Suppressor macrophage treated with lipopolysaccharide for 4 hours (primary cell): Measurements from ENCODE around the gene ADGRG7.
A peak's percentile ranks its signal among the peaks of the same experiment; 100 is the strongest.

ENCODE experiments used
- DNase-seq: peaks from one replicate; pipeline ENCODE4 v3.0.0-alpha.2; 2020

ADGRG7 gene

DNA sequence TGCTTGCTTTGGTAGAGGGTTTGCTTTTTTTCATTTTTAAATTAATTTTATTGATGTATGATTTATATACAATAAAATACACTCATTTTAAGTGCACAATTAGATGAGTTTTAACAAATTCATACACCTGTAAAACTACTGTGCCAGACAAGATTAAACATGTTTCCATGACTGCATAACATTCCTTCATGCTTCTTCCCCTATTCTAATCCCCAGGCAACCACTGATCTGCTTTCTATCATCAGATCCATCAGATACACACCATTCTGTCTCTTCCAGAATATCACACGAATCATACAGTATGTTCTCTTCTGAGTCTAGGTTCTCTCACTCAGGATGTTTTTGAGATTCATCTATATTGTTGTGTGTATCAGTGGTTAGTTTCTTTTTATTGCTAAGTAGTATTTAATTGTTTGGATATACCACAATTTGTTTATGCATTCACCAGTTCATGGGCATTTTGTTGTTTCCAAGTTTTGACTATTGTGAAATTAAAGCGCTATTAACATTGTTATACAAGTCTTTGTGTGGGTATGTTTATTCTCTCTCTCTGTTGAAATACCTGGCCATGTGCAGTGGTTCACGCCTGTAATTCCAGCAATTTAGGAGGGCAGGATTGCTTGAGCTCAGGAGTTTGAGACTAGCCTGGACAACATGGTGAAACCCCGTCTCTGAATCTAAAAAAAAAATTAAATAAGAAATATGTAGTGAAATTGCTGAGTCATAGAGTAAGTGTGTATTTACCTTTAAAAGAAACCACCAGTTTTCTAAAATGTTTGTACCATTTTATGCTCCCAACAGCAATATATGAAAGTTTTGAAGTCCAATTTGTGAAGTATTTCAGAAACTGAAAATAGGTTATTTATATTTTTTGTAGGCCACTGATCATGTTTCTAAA lies 92.9 kb downstream of the ADGRG7 start:
- no peak for DNase-seq

DNA sequence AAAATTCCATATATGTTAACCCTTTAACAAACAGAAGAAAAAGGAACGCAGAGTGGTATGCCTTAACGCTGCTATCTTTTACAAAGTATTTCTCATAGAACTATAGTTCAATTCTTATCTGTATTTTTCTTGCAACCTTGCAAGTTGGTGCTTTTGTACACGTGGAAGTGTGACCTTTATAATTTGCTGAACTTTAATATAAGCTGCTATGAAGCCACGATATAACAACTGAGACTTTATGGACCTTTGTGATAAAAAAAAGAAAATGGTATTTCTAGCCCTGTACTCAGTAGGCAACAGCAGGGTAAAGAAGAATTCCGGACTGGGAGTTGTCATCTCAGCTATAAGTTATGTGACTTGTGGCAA lies 93.6 kb downstream of the ADGRG7 start:
- no peak for DNase-seq

DNA sequence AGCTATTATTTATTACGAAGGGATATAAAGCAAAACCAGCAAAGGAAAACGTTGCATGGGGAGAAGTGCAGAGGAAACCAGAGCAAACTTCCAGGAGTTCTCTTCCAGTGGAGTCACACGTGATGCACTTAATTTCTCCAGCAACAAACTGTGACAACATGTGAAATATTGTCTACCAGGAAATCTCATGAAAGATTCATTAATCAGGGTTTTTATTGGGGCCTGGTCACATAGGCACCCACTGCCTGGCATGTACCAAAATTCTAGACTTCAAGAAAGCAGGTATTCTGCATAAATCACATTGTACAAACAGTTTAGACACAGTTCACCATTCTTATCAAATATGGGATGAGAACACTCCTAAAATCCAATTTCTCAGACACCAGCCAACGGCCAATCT lies 94.5 kb downstream of the ADGRG7 start:
- DNase-seq, result no peak

DNA sequence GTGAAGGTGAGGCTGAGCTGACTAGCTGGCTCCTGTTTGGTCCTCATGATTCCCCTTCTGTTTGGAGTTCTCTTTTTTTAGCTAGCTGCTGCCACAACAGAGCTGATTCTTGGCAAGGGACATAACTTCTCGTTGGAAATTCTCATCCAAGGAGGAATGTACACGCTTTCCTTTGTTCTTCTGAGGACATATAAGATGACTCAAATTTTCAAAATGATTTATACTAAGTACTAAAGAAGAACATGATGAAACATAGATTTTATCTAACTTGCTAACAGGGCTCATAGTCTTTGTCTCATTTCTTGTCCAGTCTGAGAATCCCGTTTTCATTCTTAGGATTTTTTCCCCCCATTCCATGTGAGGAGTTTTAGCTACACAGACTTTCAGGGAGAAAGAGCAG lies 97.0 kb downstream of the ADGRG7 start:
- DNase-seq, result no peak

DNA sequence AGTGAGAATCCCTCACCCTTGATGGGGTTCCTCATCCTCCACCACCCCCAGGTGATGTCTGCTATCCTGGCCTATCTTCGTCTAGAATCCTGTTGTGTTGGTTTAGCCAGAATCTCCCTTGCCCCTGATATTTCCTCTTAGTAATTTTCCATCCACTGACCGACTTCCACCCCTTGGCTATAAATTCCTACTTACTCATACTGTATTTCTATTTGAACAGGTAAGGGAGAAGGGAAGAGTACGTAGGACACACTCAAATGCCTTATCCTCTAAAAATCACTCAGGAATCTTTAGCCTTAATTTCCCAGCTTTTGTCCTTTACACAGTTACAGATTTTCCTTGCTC lies 99.2 kb downstream of the ADGRG7 start:
- DNase-seq, result no peak

- peak; percentile 100 for DNase-seq
Measured at GRCh38 chr3:100708989-100709841, 99.8 kb downstream of the ADGRG7 start, which contains the start of gene TFG. Gene TFG (plus strand): TSS chr3:100709494. CDS start chr3:100713686, 4,192 bp downstream.

GRCh38 chr3:100709842-100710260 lies 100.5 kb downstream of the ADGRG7 start:
- peak; percentile 27 for DNase-seq

- peak; percentile 86 for DNase-seq
Measured at GRCh38 chr3:100710261-100710968, 101.0 kb downstream of the ADGRG7 start.

DNA sequence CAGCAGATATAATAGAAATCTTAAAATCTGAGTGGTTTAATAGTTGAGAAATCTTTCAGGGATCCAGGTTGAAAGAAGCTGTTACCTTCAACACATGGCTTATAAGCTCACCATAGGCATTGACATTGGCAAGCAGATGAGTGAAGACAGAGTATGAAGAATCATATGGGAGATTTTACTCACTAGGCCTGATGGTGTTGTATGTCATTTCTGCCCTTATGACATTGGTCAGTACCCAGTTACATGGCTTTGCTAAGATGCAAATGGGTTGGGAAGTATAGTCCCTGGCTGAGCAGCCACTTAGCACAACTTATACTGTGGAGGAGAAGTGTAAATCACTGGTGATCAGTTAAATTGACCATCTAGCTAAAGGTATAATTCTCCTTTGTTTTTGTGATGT lies 105.8 kb downstream of the ADGRG7 start:
- no peak for DNase-seq

- no peak for DNase-seq
Measured at GRCh38 chr3:100717063-100717462, 107.7 kb downstream of the ADGRG7 start.

GRCh38 chr3:100717637-100718487 lies 108.5 kb downstream of the ADGRG7 start:
- no peak for DNase-seq

DNA sequence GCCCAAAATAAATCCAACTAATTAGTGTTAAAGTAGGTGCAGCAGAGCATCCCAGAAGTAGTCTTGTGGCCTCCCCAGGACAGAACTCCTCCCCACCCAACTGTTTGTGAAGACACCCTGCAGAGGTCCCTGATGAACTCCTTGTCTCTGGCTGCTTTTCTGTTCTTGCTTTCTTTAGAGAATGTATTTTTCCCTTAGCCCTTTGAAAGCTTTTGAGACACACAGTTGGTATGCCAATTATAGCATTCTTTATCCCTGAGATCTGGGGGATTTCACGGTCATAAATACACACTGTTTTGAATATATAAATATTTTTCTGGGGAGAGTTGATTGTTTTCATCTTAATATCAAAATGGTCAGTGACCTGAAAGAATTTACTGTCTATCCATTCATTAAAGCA lies 109.7 kb downstream of the ADGRG7 start:
- no peak for DNase-seq

GRCh38 chr3:100720426-100720825 lies 111.0 kb downstream of the ADGRG7 start:
- no peak for DNase-seq

GRCh38 chr3:100725935-100726513 lies 116.6 kb downstream of the ADGRG7 start:
- DNase-seq, result no peak

- DNase-seq, result no peak
Measured at GRCh38 chr3:100726706-100727105, 117.3 kb downstream of the ADGRG7 start.

DNA sequence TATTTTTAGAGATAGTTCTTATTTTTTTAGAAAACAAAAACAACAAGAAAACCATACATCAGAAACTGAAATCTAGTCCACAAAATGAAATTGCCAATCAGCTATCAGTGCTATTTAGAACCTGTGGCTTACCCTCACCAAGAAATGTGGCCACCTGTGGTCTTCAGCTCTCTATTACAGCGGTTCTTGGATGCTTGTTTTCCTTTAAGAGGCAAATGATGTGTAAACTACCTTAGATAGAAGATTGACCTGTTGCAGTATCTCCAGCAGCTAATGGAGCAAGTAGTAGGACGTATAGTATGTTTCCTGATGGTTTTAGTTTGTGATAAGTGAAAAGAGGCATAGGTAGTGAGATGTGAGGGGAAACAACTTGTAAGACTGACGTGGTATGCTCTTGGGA lies 121.1 kb downstream of the ADGRG7 start:
- no peak for DNase-seq

GRCh38 chr3:100732435-100732834 lies 123.0 kb downstream of the ADGRG7 start:
- no peak for DNase-seq

DNA sequence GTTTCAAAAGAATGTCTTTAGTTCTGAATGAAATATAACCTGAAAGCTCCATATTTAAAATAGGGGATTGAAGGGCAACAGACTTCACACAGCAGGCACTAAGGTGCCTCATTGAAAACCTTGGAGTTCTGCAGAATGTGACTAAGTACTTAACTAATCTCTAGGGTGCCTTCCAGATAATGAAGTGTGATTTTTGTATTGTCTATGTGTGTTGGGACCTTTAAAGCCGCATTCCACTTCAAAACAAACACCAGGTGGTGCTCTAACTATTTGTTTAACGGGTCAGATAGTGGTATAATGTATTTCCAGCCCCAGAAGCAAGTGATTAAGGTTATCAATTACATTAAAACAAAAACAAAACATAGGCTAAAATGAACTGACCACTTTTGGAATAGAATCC lies 127.9 kb downstream of the ADGRG7 start:
- peak; percentile 20 for DNase-seq

DNA sequence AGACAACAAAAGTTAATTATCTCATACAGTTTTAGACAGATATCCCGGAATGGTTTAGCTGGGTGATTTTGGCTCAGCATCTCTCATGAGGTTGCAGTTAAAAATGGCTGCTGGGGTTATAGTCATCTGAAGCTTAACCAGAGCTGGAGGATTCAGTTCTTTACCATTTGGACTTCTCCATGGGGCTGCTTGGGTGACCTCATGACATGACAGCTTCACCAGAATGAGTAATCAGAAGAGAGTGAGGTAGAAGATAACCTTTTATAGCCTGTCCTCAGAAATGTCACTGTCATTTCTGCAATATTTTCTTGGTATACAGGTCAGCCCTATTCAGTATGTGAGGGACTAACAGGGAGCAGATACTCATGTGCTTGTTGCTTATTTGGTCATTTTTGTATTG lies 130.8 kb downstream of the ADGRG7 start:
- peak; percentile 44 for DNase-seq

DNA sequence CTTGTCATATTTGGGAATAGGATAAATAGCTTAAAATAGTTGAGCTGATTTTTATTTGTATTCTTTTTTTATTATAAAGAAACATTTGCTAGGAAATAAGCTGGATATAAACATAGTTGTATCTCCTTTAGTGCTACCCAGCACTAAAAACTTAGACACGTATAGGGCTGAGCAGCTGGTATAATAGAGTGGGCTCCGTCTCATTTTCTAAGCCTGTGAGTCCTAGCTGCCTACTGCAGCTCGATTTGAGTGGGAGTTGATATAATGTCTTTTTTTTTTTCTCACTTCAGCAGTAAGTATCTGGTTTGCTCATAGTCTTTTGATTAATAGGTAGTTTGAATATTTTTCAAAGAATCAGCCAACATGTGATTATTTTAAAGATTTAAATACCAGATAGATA lies 134.1 kb downstream of the ADGRG7 start:
- DNase-seq, result no peak

DNA sequence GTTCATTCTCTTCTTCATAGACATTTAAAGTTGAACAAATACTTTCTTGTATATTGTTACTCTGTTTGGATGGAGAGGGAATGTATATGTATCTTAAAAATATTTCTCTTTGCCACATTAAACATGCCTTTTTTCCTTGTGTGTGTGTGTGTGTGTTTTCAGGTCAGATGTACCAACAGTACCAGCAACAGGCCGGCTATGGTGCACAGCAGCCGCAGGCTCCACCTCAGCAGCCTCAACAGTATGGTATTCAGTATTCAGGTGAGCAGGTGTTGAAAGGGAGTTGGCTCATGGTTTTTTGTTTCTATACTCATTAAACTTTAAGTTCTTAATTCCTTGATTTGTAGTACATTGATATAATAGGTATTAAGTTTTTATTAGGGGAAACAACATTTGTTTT lies 135.3 kb downstream of the ADGRG7 start:
- DNase-seq, result no peak
